Muscle of arm (tissue), 12 donors: Measurements from ENCODE around the gene HLCS. TPM values are rescaled to one million over a fixed set of nuclear protein-coding genes. Genes with fewer than 3 reads are reported as not detected.
A peak's percentile ranks its signal among the peaks of the same experiment; 100 is the strongest.

Source experiments
- DNase-seq: peaks from one replicate; pipeline ENCODE4 v3.0.0-alpha.2; 2013
- polyA plus RNA-seq, 12 donors: library from polyadenylated mRNA; unstranded; fragments of 120-200 nt; gene quantifications; one replicate each; pipeline ENCODE4 v1.2.1, GENCODE V29; 2013; ENCODE audit not compliant: insufficient read length in 12 of 12

The HLCS gene
- polyA plus RNA-seq, 12 donors = 6.7 to 15.3 (median 13.1) TPM; not detected in 1

GRCh38 chr21:36915696-36916245 lies 50.7 kb downstream of the HLCS start:
- no peak for DNase-seq

DNA sequence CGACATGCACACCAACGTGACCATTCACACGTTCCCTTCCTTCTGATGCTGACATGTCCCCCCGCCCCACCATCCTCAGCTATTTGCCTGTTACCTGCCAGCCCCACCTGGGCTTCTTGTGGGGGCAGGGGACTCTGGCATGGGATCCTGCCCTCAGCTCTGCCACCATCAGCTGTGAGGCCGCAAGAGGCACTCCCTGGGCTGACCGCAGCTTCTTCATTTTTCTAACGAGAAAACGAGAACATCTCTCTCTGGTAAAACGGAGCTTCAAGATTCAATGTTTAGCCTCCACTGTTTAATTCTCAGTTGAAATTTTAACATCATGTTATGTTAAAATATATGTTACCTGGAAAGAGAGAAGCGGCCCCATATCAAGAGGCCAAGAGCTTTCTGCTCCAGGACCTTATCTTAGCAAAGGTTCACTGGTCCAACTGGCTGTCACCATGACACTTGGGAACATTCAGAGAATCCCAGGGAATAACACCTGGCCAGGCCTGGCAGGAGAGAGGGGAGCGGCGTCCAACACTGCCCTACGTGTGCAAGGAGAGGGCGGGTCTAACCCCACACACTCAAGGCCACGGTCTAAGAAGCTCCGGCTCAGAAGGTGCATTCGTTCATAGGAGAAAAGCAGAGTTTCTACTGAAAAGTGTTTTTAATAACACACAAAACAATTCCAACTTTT lies 51.3 kb downstream of the HLCS start:
- DNase-seq = no peak

- DNase-seq = no peak
Measured at GRCh38 chr21:36914244-36915013, 52.0 kb downstream of the HLCS start.

DNA sequence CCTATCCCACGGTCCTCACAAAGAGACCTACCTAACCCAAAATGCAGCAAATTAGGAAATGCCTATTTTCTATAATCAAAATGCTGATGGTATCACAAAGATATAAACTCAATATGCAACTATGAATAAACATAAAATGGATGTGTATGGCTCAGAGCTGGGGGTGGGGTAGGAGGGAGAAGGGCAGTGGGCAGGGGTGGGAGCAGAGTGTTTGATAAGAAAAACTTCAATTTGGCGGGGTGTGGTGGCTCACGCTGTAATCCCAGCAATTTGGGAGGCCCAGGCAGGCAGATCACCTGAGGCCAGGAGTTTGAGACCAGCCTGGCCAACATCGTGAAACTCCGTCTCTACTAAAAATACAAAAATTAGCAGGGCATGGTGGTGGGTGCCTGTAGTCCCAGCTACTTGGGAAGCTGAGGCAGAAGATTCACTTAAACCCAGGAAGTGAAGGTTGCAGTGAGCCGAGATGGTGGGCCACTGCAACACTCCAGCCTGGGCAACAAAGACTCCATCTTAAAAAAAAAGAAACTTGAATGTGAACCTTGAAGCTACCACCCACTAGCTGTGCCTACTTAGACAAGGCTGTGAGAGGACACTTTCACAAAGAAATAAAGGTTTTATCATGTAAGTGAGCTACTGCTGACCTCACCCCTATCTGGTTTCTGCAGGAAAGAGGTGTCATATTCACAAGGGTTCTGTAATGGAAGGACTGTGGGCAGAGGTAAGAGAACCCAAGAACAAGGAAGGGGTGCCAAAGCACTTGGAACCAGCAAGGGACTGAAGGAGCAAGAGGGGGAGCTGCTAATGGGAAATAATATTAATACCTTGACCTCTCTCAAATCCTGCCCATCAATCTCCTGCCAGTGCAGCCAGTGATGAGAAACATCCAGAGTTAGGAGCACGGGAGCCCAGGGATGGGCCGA lies 53.0 kb downstream of the HLCS start:
- DNase-seq = no peak

DNA sequence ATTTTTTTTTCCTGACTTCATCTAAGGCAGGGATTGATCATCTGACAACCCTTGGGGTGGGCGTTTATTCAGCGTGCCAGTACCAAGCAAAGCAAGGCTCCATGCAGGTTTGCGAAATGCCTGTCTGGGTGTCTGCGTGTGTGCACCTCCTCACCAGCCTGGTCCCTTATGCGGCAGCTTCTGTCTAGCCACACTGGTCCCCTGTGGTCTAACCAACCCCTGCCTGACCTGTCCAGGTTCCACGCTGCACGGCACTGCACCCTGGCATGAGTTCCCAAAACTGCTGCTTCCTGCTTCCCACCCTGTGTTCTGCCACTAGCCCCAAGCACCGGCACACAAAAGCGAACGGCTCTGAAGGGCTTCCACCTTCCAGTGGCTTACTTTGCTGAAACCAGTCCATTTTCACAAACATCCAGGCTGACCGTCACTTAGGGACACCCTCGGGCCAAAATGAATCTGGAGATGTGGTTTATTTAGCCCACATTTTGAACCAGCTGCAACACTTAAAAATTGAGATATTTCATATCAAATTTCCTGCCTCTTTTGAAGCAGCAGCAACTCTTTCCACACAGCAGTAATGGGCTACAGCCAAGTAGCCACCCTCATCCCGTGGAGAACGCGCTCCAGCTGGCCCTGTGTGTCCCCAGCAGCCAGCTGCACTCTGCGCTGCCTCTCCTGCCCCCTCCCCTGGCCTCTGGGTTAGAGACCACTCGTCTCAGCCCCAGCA lies 55.7 kb downstream of the HLCS start:
- DNase-seq = peak; percentile 34

DNA sequence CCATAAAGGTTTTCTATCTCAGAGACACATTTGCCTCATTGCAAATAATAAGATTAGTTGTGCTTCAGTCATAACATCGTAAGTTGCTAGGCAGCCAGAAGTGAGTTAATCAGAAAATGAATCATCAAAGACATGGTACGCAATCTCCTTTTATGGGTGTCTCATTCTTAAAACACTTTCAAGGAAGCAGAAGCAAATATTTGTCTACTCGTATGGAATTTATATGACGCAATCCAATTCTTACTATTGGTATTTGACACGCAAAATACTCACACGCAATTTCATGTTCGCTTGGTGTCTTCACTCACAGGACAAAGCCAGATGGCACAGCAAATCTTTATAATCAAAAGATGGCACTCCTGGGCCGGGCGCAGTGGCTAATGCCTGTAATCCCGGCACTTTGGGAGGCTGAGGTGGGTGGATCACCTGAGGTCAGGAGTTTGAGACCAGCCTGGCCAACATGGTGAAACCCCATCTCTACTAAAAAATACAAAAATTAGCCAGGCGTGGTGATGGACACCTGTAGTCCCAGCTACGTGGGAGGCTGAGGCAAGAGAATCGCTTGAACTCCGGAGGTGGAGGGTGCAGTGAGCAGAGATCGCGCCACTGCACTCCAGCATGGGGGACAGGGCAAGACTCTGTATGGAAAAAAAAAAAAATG lies 56.4 kb downstream of the HLCS start:
- DNase-seq = no peak

DNA sequence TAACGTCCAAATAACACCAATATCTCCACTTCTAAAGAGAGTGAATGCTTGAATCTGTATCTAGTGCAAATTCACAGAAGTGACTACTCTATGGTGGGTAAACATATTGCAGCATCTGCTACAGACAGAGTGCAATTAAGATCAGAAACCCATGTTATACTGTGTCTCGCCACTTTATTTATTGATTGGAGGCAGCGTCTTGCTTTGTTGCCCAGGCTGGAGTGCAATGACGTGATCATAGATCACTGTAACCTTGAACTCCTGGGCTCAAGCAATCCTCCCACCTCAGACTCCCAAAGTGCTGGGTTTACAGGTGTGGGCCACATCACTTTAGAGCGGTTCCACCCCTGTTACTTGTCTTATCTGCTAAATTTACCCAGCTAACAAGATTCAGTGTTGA lies 57.0 kb downstream of the HLCS start:
- no peak for DNase-seq

DNA sequence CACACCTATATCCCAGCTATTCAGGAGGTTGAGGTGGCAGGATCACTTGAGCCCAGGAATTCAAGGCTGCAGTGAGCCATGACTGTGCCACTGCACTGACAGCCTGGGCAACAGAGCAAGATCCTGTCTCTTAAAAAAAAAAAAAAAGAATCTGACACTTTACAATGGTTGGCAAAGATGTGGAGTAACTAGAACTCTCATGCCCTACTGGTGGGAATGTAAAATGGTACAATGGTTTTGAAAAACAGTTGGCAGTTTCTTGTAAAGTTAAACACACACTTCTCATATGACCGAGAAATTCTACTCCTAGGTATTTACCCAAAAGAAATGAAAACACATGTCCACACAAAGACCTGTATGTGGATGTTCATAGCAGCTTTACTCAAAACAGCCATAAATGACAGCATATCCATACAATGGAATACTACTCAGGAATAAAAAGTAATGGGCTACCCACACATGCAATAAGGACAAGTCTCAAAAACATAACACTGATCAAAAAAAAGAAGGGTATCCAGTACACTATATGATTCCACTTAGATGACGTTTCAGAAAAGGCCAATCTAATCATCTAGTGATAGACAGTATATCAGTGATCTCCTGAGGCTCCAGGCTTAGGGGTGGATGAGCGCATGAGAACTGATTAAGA lies 58.1 kb downstream of the HLCS start:
- DNase-seq = no peak

DNA sequence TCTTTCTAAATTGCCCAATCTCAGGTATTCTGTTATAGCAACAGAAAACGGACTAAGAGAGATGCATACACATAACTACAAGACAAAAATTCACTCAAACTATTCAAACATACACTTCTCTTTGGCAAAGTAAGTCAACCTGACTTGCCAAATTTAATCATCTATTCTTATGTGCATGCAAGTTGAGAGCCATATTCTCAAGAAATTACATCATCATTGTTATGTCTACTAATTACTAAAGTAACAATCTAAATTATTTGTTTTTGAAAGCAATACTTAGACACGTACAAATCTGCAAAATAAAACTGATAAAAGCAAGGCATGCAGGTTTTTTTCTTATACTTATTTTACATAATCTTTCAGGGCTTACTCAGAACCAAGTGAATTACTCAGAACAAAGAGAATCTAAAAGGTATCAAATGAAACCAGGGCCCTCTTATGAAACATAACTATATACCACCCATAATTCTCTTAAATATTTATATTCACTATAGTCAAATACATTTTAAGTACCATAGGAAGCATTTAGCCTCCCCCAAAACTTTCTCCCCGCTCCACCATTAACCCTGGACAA lies 62.3 kb downstream of the HLCS start:
- no peak for DNase-seq

DNA sequence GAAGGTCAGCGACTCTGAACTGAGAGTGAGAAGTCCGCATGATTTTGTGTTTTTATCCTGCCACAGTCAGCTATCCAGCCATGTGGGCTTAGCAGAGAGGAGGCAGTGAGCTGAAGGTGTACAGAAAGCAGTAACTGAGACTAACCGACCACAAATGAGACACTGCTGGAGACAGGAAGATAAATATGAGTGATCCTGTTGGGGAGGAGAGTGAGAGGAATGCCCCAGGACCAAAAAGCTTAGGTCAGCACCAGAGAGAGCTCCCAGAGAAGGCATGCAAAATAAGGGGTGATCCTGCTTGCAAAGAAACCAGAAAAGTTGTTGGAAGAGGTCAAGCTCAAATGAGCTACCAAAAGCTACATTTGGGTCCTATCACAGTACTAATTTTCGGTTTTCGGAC lies 63.7 kb downstream of the HLCS start:
- no peak for DNase-seq

DNA sequence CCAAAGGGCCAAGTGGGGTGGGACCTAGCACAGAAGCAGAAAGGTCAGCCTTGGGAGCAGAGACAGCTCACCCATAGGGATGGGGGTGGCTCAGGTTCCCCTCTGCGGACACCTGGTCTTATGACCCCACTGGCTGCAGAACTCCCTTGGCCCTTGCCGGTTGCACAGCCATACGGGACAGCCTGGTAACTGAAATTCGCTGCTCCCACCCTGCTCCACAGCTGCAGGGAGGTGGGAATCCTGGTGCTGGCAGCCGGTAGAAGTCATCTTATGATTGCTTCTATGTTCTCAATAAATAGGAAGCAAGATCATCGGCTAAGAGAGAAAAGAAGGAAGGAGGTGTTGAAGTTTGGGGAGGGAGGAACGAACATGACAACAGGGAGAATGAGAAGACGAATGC lies 64.1 kb downstream of the HLCS start:
- DNase-seq = no peak

DNA sequence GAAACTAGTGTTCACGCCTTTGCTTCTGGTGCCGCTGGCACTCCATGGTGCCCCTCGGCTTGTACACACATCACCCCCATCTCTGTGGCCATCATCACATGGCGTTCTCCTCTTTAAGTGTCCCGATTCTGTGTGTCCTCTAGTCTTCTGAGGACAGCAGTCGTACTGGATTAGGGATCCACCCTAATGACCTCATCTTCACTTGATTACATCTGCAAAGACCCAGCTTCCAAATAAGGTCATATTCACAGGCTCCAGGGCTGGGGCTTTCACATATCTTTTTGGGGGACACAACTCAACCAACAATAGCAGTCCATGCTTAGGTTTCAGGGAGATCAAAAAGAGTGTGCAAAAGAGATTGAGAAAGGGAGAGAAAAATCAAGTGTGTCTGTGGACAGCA lies 64.9 kb downstream of the HLCS start:
- DNase-seq = no peak

DNA sequence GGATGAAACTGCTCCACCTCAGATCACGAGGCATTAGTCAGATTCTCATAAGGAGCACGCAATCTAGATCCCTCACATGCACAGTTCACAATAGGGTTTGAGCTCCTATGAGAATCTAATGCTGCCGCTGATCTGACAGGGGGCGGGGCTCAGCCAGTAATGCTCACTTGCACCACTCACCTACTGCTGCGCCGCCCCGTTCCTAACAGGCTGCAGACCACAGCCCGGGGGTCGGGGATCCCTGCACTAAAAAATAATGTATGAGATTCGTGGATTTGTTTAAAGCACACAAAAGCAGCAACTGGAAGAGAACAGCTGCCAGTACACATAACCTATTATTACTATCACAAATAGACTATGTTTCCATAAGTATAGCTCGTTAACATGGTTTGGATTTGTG lies 72.9 kb downstream of the HLCS start:
- no peak for DNase-seq

DNA sequence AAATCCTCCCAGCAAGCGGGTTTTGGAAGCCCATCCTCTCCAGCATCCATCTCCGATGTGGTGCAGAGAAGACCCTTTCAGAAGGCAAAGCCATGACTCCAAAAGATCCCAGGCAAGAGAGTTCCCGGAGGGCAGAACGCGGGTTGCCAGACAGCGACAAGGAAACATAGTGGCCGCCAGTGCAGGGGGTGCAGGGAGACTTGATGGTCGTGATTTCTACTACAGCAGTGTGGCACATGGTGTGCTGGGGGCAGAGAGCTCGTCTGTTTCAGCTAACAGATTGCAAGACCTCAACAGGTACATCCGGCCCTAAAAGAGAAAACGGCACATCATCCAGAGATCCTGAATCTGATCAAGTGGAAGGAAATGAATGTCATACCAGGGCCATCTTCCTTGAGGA lies 74.3 kb downstream of the HLCS start:
- no peak for DNase-seq

GRCh38 chr21:36891692-36892091 lies 74.8 kb downstream of the HLCS start:
- DNase-seq = no peak

GRCh38 chr21:36891121-36891520 lies 75.3 kb downstream of the HLCS start:
- DNase-seq = no peak

- no peak for DNase-seq
Measured at GRCh38 chr21:36890086-36890485, 76.4 kb downstream of the HLCS start.

DNA sequence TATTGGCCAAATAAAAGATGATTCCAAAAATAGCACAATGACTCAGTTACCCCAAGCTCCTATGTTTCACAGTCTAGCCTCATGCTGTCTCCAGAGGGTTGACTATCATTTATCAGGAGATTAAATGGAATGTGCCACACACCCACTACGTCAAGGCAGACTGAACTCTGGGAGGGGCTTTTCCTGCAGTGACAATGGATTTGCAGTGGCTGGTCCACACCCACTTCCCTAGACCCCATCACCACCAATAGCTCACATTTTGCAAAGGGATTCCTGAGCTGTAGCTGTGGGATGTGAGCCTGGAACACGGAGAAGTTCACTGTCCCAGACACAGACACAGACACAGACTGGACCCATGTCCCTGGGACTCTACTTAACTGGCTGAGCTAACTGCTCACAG lies 77.1 kb downstream of the HLCS start:
- no peak for DNase-seq

DNA sequence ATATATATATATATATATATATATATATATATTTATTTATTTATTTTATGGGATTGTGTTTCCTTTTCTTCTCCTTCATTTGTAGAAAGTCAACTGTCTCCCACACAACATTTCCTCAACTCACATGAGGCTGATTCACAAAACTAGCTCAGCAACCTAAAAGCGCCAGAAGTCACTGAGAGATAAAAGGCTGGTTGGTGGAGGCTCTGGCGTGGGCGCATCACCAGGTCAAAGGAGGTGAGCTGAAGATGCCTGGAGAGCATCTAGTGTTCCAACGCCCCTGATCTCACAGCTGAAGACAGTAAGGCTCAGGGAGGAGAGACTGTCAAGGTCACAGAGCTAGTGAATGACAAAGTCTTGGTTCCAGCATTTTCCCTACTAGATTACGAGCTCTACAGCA lies 78.0 kb downstream of the HLCS start:
- DNase-seq = no peak

- no peak for DNase-seq
Measured at GRCh38 chr21:36887963-36888362, 78.5 kb downstream of the HLCS start.
